SK-N-SH treated with all-trans-retinoic acid at 6 μM for 48 hours (cell line): Measurements from ENCODE around the gene PRRC2B.

Source experiments
- ARNTL ChIP-seq: fragments of 450-650 bp; formaldehyde crosslinking; IDR thresholded peaks from 2 replicates; pipeline ENCODE4 v1.5.0; 2020; ENCODE audit warnings: low read depth, mild to moderate bottlenecking, moderate library complexity, borderline replicate concordance
- ESRRG ChIP-seq: fragments of 250-450 bp; sonication (Bioruptor Pico); IDR thresholded peaks from 2 replicates; pipeline ENCODE4 v1.6.1; 2021; ENCODE audit warnings: mild to moderate bottlenecking
- TCF4 ChIP-seq: fragments of 250-450 bp; sonication (Bioruptor Pico); IDR thresholded peaks from 2 replicates; pipeline ENCODE4 v1.8.0; 2021; ENCODE audit warnings: mild to moderate bottlenecking, moderate library complexity, borderline replicate concordance
- ZFP3 ChIP-seq: fragments of 250-450 bp; sonication (Bioruptor Pico); IDR thresholded peaks from 2 replicates; pipeline ENCODE4 v1.5.0; 2020; ENCODE audit warnings: mild to moderate bottlenecking, moderate library complexity
- TF ChIP-seq, protein P1 (sequence below): fragments of 250-450 bp; sonication (Bioruptor Pico); IDR thresholded peaks from 2 replicates; pipeline ENCODE4 v1.8.0; 2020; ENCODE audit warnings: mild to moderate bottlenecking, moderate library complexity, borderline replicate concordance

DNA sequence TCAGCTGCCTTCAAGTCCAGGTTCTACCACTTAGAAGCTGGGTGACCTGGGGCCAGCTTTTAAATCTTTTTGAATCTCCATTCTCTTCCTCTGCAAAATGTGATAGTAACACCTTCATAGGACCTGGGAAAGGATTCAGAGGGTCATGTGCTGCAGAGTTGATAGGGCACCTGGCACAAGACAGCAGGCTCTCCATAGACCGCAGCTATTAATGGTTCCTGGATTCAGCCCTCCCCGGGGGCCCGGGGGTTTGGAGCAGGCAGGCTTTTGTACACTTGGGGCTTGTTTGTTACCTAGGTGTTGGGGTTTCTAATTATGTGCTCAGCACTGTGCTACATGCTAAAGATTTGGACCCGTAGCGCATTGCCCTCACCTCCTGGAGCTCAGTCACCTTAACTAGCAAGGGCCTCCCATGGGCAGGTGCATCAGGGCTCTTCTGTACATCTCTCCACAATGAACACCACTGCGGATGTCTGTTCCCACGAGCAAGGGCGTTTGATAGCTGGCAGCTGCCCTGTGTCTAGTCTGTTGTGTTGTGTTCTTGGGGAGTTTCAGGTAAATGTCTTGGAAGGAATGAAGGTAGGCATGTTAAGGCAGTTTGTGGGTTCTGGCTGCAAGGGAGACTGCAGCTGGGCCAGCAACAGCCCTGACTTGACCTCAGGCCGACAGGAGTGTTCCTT, 12.1 kb downstream of the PRRC2B start:
- TF ChIP-seq ARNTL (CRISPR knock-in tag) = no peak
- TF ChIP-seq, protein P1, sequence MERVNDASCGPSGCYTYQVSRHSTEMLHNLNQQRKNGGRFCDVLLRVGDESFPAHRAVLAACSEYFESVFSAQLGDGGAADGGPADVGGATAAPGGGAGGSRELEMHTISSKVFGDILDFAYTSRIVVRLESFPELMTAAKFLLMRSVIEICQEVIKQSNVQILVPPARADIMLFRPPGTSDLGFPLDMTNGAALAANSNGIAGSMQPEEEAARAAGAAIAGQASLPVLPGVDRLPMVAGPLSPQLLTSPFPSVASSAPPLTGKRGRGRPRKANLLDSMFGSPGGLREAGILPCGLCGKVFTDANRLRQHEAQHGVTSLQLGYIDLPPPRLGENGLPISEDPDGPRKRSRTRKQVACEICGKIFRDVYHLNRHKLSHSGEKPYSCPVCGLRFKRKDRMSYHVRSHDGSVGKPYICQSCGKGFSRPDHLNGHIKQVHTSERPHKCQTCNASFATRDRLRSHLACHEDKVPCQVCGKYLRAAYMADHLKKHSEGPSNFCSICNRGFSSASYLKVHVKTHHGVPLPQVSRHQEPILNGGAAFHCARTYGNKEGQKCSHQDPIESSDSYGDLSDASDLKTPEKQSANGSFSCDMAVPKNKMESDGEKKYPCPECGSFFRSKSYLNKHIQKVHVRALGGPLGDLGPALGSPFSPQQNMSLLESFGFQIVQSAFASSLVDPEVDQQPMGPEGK (CRISPR knock-in tag) = no peak
- no peak for TF ChIP-seq ESRRG (CRISPR knock-in tag)
- no peak for TF ChIP-seq TCF4 (CRISPR knock-in tag)
- no peak for TF ChIP-seq ZFP3 (CRISPR knock-in tag)
